GM18508 (cell line): Measurements from ENCODE around the gene IGSF5.
"Not testable (repeated sequence)": the region's sequence is repeated elsewhere in the genome, so short reads cannot be mapped to it uniquely, and the experiment has no call there.

Source experiments
- ATAC-seq: cut with Tn5 transposase; IDR thresholded peaks from one replicate; pipeline ENCODE4 v1.9.1; 2021; ENCODE audit warnings: moderate number of reproducible peaks; ENCODE audit not compliant: insufficient read depth, unreplicated experiment

The IGSF5 gene

GRCh38 chr21:39744883-39745282 lies at the start of gene IGSF5:
IGSF5 (plus strand) TSS chr21:39745183; CDS start chr21:39745510, 327 bp downstream.
- not testable (repeated sequence) for ATAC-seq

- ATAC-seq, result no peak
Measured at GRCh38 chr21:39696196-39696595, 48.8 kb upstream of the IGSF5 start.

GRCh38 chr21:39696618-39697017 lies 48.4 kb upstream of the IGSF5 start:
- no peak for ATAC-seq

- ATAC-seq, result no peak
Measured at GRCh38 chr21:39700318-39700717, 44.7 kb upstream of the IGSF5 start.

- ATAC-seq, result no peak
Measured at GRCh38 chr21:39703578-39703977, 41.4 kb upstream of the IGSF5 start.

- ATAC-seq, result no peak
Measured at GRCh38 chr21:39705849-39706248, 39.1 kb upstream of the IGSF5 start.

- no peak for ATAC-seq
Measured at GRCh38 chr21:39707316-39707715, 37.7 kb upstream of the IGSF5 start.

GRCh38 chr21:39710866-39711265 lies 34.1 kb upstream of the IGSF5 start:
- ATAC-seq, result no peak

- no peak for ATAC-seq
Measured at GRCh38 chr21:39712273-39712672, 32.7 kb upstream of the IGSF5 start.

- ATAC-seq, result no peak
Measured at GRCh38 chr21:39712976-39713375, 32.0 kb upstream of the IGSF5 start.

- ATAC-seq, result no peak
Measured at GRCh38 chr21:39713905-39714304, 31.1 kb upstream of the IGSF5 start.

- no peak for ATAC-seq
Measured at GRCh38 chr21:39714331-39714730, 30.7 kb upstream of the IGSF5 start.

GRCh38 chr21:39715804-39716397 lies 29.1 kb upstream of the IGSF5 start:
- no peak for ATAC-seq

GRCh38 chr21:39720126-39720778 lies 24.7 kb upstream of the IGSF5 start:
- ATAC-seq, result no peak

- no peak for ATAC-seq
Measured at GRCh38 chr21:39721885-39722284, 23.1 kb upstream of the IGSF5 start.

GRCh38 chr21:39724944-39725343 lies 20.0 kb upstream of the IGSF5 start:
- ATAC-seq, result no peak

GRCh38 chr21:39726133-39726532 lies 18.9 kb upstream of the IGSF5 start:
- ATAC-seq, result no peak

GRCh38 chr21:39727401-39728120 lies 17.4 kb upstream of the IGSF5 start:
- no peak for ATAC-seq

GRCh38 chr21:39728341-39728740 lies 16.6 kb upstream of the IGSF5 start:
- no peak for ATAC-seq

GRCh38 chr21:39730418-39731157 lies 14.4 kb upstream of the IGSF5 start:
- no peak for ATAC-seq

GRCh38 chr21:39736716-39737115 lies 8.3 kb upstream of the IGSF5 start:
- no peak for ATAC-seq
